ENCODE data around the gene RPL13A.

The RPL13A gene

DNA sequence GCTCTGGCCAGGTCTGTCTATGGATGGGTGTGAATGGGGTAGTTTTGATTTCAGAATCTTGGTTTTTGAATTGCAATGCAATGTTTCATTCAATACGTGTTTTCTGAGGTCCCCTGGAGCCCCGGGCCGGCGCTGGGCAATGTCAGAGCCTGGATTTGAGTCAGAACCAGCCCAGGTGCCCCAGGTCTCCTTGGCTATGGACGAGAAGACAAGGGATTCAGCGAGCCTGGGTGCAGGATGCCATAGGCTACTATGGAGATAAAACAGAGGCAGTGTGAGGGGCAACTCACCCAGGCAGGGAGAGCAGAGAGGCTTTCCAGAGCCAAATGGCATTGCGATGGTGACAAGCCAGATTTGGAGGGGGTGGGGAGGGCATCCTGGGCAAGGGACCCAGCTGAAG, 1.2 kb upstream of the RPL13A start:
- no peak for DNase-seq (ENCODE audit: low spot score)

DNA sequence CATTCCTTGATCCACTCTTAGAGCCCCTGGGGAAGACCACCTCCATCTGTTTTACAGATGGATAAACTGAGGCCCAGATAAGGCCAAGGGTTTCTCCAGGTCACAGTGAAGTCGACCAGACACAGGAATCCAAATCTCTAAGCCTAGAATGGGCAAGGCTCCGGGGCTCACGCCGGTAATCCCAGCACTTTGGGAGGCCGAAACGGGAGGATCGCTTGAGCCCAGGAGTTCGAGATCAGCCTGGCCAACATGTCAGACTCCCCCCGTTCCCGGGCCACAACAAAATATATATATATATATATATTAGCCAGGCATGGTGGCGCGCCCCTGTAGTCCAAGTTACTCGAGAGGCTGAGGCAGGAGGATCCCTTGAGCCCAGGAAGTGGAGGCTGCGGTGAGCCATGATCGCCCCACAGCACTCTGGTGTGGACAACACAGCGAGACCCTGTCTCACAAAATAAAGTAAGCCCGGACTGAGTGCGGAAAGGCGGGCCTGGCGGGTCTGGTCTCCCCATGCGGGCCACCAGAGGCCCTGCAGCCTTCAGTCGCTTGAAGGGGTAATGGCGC, 615 bp upstream of the RPL13A start:
- DNase-seq (ENCODE audit: low spot score), result no peak

DNA sequence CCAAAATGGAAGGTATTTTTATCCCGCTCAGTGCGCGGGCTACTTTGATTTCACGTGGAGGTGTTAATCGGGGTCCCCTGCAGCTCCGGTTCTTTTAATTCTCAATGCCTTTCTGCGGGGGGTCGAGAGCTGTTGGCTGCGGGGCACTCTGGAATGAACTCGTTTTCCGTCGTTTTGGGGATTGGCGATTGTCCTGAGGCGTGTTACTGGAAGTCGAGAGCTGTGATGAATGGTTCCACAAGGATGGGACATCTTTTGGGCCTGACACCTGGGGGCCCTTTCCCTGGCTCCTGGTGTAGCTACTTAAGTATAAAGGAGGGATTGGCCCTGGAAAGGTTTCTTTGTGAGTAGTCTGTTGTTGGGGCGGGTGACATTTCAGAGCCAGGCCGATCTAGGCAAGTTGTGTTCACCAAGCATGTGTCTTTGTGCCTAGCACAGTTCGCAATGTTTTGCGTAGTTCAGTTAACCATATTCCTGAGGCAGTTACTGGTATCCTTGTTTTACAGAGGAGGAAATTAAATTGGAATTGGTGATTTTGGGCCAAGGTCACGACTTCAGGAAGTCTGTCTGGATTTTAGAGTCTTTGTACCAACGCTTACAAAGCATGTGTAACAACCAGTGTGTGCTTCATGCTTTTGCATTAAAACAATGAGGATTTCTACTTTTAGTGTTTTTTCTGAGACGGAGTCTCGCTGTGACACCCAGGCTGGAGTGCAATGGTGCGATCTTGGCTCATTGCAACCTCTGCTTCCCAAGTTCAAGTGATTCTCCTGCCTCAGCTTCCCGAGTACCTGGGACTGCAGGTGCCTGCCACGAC, 846 bp downstream of the RPL13A start:
- no peak for DNase-seq (ENCODE audit: low spot score)

DNA sequence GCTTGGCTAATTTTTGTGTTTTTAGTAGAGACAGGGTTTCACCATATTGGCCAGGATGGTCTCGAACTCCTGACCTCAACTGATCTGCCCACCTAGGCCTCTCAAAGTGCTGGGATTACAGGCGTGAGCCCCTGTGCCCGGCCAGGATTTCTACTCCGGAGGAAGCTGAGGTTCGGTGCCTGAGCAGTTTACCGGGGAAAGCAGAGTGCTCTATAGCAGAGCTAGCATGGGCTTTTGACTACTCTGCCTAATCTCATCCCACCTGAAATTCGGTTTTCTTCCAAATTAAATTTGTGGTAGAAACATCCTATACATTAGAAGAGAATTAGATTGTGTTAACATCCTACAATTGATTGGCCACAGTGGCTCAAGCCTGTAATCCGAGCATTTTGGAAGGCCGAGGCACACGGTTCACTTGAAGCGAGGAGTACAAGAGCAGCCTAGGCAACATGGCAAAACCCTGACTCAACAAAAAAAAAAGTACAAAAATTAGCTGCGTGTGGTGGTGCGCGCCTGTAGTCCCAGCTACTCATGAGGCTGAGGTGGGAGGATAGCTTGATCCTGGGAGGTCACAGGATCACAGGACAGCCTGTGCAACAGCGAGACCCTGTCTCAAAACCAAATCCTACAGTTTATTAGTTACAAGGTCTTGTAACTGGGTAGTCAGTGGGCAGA, 1.6 kb downstream of the RPL13A start:
- DNase-seq (ENCODE audit: low spot score), result no peak

- DNase-seq (ENCODE audit: low spot score), result no peak
These were observed 2.3 kb downstream of the RPL13A start for GRCh38 chr19:49489601-49490167.

DNA sequence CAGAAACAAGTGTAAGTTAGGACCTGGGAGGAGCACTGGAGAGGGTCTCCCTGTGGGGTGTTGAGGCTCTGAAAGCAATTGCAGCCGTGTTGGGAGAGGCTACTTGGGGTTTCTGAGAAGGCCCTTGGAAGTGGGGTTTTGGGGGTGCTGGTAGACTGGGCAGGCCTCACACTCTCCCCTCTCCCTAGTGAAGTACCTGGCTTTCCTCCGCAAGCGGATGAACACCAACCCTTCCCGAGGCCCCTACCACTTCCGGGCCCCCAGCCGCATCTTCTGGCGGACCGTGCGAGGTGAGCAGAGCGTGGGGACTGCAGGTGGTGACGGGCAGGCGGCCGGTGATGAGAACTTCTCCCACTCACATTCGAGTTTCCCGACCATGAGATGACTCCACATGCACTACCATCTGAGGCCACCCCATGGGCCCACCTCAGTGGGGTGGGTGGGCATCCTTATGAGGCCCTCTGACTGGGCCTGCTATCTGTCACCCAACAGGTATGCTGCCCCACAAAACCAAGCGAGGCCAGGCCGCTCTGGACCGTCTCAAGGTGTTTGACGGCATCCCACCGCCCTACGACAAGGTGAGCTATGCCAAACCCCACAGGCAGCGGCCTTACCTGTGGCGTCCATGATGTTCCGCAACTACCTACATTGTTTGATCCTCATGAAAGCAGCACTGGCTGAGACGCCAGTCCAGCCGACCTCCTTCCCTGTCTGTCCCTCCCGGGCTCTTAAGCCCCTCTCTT, 3.0 kb downstream of the RPL13A start:
- no peak for DNase-seq (ENCODE audit: low spot score)

- no peak for DNase-seq (ENCODE audit: low spot score)
These were observed 3.8 kb downstream of the RPL13A start for GRCh38 chr19:49491030-49491803.

DNA sequence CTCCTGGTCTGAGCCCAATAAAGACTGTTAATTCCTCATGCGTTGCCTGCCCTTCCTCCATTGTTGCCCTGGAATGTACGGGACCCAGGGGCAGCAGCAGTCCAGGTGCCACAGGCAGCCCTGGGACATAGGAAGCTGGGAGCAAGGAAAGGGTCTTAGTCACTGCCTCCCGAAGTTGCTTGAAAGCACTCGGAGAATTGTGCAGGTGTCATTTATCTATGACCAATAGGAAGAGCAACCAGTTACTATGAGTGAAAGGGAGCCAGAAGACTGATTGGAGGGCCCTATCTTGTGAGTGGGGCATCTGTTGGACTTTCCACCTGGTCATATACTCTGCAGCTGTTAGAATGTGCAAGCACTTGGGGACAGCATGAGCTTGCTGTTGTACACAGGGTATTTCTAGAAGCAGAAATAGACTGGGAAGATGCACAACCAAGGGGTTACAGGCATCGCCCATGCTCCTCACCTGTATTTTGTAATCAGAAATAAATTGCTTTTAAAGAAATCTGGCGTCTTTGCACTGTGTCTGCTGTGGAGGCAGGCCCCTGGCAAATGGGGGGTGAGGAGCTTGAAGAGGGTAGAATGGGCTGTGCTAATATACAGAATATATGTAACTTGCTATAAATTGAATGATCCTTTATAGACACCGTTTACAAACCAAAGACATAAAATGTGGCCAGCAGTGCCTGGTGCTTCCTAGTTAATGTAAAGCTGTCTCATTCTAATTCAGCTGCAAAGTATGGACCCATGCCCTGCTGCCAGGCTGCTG, 4.6 kb downstream of the RPL13A start:
- DNase-seq (ENCODE audit: low spot score), result no peak

GRCh38 chr19:49492573-49493405, 5.4 kb downstream of the RPL13A start:
- DNase-seq (ENCODE audit: low spot score), result no peak

GRCh38 chr19:49496574-49497008, 9.2 kb downstream of the RPL13A start:
- no peak for DNase-seq (ENCODE audit: low spot score)

DNA sequence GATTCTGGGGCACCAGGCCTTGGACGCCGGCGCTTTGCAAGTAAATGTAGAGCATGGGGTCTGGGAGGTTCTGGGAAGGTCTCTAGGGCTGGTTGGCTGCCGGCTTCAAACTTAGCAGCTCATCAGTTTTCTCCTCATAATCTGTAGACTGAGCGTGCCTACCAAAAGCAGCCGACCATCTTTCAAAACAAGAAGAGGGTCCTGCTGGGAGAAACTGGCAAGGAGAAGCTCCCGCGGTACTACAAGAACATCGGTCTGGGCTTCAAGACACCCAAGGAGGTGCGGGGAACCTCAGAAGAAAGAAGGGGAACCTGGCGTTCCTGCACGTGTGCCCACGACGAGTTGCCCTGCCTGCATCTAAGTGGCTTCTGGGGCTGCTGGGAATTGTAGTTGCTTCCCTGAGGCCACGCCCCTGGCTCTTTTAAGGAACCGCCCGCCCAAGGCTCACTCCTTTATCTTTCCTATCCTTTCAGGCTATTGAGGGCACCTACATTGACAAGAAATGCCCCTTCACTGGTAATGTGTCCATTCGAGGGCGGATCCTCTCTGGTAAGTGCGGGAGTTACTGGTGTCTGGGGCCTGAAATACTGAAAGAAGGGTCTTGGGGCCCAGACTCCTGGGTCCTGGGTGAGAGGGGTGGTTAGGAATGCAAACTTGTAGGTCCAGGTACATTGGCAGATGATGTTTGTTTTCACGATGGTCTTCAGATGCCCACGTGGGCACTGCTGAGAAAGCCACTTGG, 9.8 kb downstream of the RPL13A start:
- DNase-seq (ENCODE audit: low spot score), result peak; percentile 71

- no peak for DNase-seq (ENCODE audit: low spot score)
These were observed 10.3 kb downstream of the RPL13A start for GRCh38 chr19:49497789-49498103.

DNA sequence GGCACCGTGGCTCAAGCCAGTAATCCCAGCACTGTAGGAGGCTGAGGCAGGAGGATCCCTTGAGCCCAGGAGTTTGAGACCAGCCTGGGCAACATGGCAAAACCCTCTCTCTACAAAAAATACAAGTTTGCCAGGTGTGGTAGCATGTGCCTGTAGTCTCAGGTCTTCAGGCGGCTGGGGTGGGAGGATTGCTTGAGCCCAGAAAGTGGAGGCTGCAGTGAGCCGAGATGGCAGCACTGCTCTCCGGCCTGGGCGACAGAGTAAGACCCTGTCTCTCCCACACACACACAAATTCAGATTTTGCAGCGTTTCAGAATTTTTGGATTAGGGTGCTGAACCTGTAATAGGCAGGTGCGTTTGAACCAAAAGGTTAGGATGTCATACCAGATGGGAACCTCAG, 11.1 kb downstream of the RPL13A start:
- no peak for DNase-seq (ENCODE audit: low spot score)

DNA sequence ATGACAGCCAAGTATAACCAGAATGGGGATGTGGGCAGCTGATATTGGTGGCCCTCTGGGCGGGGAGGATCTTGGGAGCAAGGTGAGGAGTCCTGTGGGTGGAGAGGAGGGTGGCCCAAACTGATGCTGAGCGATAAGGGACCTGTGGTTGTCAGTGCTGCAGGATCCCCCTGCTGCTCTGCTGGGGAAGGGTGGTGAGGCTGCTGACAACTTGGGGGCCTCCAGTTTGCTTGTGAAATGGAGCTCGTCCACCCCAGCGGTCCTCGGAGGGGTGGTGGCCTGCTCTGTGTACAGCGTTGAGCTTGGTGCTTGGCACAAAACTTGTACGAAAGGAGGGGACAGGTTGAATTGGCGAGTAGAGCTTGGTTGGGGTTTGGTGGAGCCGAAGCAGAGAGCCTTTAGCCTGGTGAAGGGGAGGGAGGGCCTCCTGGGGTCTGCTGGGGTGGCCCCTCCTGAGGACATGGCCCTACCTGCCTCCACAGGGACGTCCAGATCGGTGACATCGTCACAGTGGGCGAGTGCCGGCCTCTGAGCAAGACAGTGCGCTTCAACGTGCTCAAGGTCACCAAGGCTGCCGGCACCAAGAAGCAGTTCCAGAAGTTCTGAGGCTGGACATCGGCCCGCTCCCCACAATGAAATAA, 11.7 kb downstream of the RPL13A start:
- no peak for DNase-seq (ENCODE audit: low spot score)

- peak; percentile 71 for DNase-seq (ENCODE audit: low spot score)
These were observed 15.6 kb downstream of the RPL13A start for GRCh38 chr19:49502866-49503581.

- no peak for DNase-seq (ENCODE audit: low spot score)
These were observed 16.2 kb downstream of the RPL13A start for GRCh38 chr19:49503582-49503962.

DNA sequence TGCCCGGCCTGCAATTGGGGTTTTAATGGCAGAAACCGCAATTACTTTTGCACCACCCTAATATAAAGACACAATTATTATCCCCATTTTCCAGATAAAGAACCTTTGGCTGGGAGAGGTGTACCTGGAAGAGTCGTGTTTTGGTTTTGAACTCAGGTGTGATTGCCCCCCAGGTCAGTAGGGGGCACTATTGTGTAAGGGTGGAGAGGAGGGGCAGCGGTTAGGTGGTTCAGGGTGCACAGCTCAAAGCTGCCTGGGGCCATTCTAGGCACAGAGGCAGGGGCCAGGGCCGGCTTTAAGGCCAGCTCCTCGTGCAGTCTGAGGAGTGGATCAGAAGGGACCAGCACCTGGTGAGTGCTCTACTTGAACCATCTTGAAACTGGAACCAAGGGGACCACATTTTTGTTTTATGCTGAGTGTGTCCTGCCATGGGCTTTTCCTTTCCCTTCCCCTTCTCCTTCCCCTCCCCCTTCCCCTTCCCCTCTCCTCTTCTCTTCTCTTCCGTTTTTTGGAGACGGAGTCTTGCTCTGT, 19.2 kb downstream of the RPL13A start:
- DNase-seq (ENCODE audit: low spot score), result peak; percentile 66
